Neural cell (in vitro differentiated cells): ENCODE measurements around the gene SLC41A3. TPM values are rescaled to one million over a fixed set of nuclear protein-coding genes. Genes with fewer than 3 reads are reported as not detected.

ENCODE experiments used
- H2AFZ ChIP-seq: fragments of 200-600, 300-800 bp; sonication (generic), shearing (Covaris generic); 2 replicates; pipeline ENCODE4 v1.6.0; 2014; ENCODE audit warnings: low read depth, mild to moderate bottlenecking, antibody characterized with exemption, low read length, moderate library complexity
- H3F3A ChIP-seq: fragments of 200-600 bp; shearing (Covaris generic); 2 replicates; pipeline ENCODE4 v1.6.1; 2016; ENCODE audit warnings: mild to moderate bottlenecking, moderate library complexity, mixed read lengths, antibody characterized with exemption, low read length; ENCODE audit not compliant: insufficient read depth, poor library complexity, severe bottlenecking
- H3K27ac ChIP-seq: fragments of 200-600, 300-800 bp; sonication (generic), shearing (Covaris generic); 2 replicates; pipeline ENCODE4 v1.5.1; 2014; ENCODE audit warnings: mild to moderate bottlenecking, low read length, moderate library complexity
- H3K27me3 ChIP-seq: fragments of 300-800, 200-600 bp; sonication (generic), shearing (Covaris generic); 2 replicates; pipeline ENCODE4 v1.6.0; 2014; ENCODE audit warnings: mild to moderate bottlenecking, low read depth, low read length, moderate library complexity; ENCODE audit not compliant: insufficient read depth
- H3K36me3 ChIP-seq: fragments of 300-800, 200-600 bp; sonication (generic), shearing (Covaris generic); 2 replicates; pipeline ENCODE4 v1.5.1; 2014; ENCODE audit warnings: mild to moderate bottlenecking, antibody characterized with exemption, low read length, moderate library complexity; ENCODE audit not compliant: insufficient read depth
- H3K4me2 ChIP-seq: fragments of 300-800, 200-600 bp; sonication (generic), shearing (Covaris generic); 2 replicates; pipeline ENCODE4 v1.6.0; 2014; ENCODE audit warnings: mild to moderate bottlenecking, low read length
- H3K4me3 ChIP-seq: fragments of 300-800, 200-600 bp; sonication (generic), shearing (Covaris generic); 2 replicates; pipeline ENCODE4 v1.5.1; 2014; ENCODE audit warnings: mild to moderate bottlenecking, low read length, moderate library complexity
- H3K79me2 ChIP-seq: fragments of 200-600 bp; shearing (Covaris generic); replicated peaks from 2 replicates; pipeline ENCODE4 v1.6.0; 2014; ENCODE audit warnings: mild to moderate bottlenecking, low read length, moderate library complexity; ENCODE audit not compliant: insufficient read depth
- H3K9ac ChIP-seq: fragments of 300-800, 200-600 bp; sonication (generic), shearing (Covaris generic); 2 replicates; pipeline ENCODE4 v1.6.1; 2016; ENCODE audit warnings: mild to moderate bottlenecking, low read length, mixed read lengths
- H3K9me2 ChIP-seq: fragments of 200-600 bp; shearing (Covaris generic); 2 replicates; pipeline ENCODE4 v1.6.1; 2016; ENCODE audit warnings: mild to moderate bottlenecking, low read length, mixed read lengths; ENCODE audit not compliant: insufficient read depth
- H3K9me3 ChIP-seq: fragments of 200-600, 300-800 bp; sonication (generic), shearing (Covaris generic); 2 replicates; pipeline ENCODE4 v1.6.1; 2016; ENCODE audit warnings: mild to moderate bottlenecking, mixed run types, low read length, moderate library complexity, mixed read lengths
- H4K20me1 ChIP-seq: fragments of 200-600 bp; shearing (Covaris generic); 2 replicates; pipeline ENCODE4 v1.6.1; 2016; ENCODE audit warnings: mild to moderate bottlenecking, mixed run types; ENCODE audit not compliant: insufficient read depth
- EP300 ChIP-seq: fragments of 450-650 bp; conservative IDR thresholded peaks from 2 replicates; pipeline ENCODE4 v1.6.1; 2014; ENCODE audit warnings: antibody characterized with exemption, mild to moderate bottlenecking, moderate library complexity; ENCODE audit not compliant: poor library complexity, severe bottlenecking
- EZH2 ChIP-seq: fragments of 200-600, 300-800 bp; shearing (Covaris generic), sonication (generic); IDR thresholded peaks from 2 replicates; pipeline ENCODE4 v1.6.1; 2014; ENCODE audit warnings: antibody characterized with exemption, low read length, borderline replicate concordance, mild to moderate bottlenecking; ENCODE audit not compliant: insufficient read depth, poor library complexity, severe bottlenecking
- MXI1 ChIP-seq: fragments of 450-650 bp; conservative IDR thresholded peaks from 2 replicates; pipeline ENCODE4 v1.6.1; 2014; ENCODE audit warnings: antibody characterized with exemption, mild to moderate bottlenecking; ENCODE audit not compliant: poor library complexity, severe bottlenecking
- POLR2AphosphoS5 ChIP-seq: IDR thresholded peaks from 2 replicates; pipeline ENCODE4 v1.6.1; 2012
- RAD21 ChIP-seq: fragments of 450-650 bp; conservative IDR thresholded peaks from 2 replicates; pipeline ENCODE4 v1.6.1; 2014; ENCODE audit warnings: antibody characterized with exemption, mild to moderate bottlenecking, moderate library complexity
- REST ChIP-seq: IDR thresholded peaks from 2 replicates; pipeline ENCODE4 v1.6.1; 2012; ENCODE audit warnings: borderline replicate concordance
- SMC3 ChIP-seq: fragments of 450-650 bp; conservative IDR thresholded peaks from 2 replicates; pipeline ENCODE4 v1.6.1; 2014; ENCODE audit warnings: antibody characterized with exemption, mild to moderate bottlenecking, moderate library complexity; ENCODE audit not compliant: poor library complexity
- TAF1 ChIP-seq: IDR thresholded peaks from 2 replicates; pipeline ENCODE4 v1.6.1; 2012; ENCODE audit warnings: low read depth
- polyA plus RNA-seq: library from polyadenylated mRNA; depleted of rRNA; stranded (reverse); fragments of >200 nt; gene quantifications from 2 replicates; pipeline ENCODE4 v1.2.3, GENCODE V29; 2014
- TF ChIP-seq, protein P1 (sequence below): fragments of 450-650 bp; IDR thresholded peaks from 2 replicates; pipeline ENCODE4 v1.5.1; 2014; ENCODE audit warnings: antibody characterized with exemption, mild to moderate bottlenecking, moderate library complexity; ENCODE audit not compliant: poor library complexity, severe bottlenecking

Gene SLC41A3
- polyA plus RNA-seq, 1 donor from 2014 or later = 80.0 TPM

GRCh38 chr3:126035362-126036050, 48.4 kb downstream of the SLC41A3 start:
- Histone ChIP-seq H3K4me3 (no peak overlapping the region), H3F3A (no peaks in the 10 kb centered on the region), H2AFZ (no peak overlapping the region), H4K20me1 (no peaks in the 10 kb centered on the region), H3K9me2 (no peaks in the 10 kb centered on the region), H3K36me3 (no peaks in the 10 kb centered on the region), H3K9me3 (no peaks in the 10 kb centered on the region), H3K4me2 (no peak overlapping the region), H3K27me3 (no peaks in the 10 kb centered on the region), H3K27ac (no peak overlapping the region), H3K79me2 (no peaks in the 10 kb centered on the region), H3K9ac (no peak overlapping the region)
- TF ChIP-seq TAF1 (no peak), POLR2AphosphoS5 (no peak), EP300 (no peak), REST (no peak), RAD21 (no peak), MXI1 (no peak), EZH2 (no peak), SMC3 (no peak)
- TF ChIP-seq, protein P1, sequence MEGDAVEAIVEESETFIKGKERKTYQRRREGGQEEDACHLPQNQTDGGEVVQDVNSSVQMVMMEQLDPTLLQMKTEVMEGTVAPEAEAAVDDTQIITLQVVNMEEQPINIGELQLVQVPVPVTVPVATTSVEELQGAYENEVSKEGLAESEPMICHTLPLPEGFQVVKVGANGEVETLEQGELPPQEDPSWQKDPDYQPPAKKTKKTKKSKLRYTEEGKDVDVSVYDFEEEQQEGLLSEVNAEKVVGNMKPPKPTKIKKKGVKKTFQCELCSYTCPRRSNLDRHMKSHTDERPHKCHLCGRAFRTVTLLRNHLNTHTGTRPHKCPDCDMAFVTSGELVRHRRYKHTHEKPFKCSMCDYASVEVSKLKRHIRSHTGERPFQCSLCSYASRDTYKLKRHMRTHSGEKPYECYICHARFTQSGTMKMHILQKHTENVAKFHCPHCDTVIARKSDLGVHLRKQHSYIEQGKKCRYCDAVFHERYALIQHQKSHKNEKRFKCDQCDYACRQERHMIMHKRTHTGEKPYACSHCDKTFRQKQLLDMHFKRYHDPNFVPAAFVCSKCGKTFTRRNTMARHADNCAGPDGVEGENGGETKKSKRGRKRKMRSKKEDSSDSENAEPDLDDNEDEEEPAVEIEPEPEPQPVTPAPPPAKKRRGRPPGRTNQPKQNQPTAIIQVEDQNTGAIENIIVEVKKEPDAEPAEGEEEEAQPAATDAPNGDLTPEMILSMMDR = no peak

DNA sequence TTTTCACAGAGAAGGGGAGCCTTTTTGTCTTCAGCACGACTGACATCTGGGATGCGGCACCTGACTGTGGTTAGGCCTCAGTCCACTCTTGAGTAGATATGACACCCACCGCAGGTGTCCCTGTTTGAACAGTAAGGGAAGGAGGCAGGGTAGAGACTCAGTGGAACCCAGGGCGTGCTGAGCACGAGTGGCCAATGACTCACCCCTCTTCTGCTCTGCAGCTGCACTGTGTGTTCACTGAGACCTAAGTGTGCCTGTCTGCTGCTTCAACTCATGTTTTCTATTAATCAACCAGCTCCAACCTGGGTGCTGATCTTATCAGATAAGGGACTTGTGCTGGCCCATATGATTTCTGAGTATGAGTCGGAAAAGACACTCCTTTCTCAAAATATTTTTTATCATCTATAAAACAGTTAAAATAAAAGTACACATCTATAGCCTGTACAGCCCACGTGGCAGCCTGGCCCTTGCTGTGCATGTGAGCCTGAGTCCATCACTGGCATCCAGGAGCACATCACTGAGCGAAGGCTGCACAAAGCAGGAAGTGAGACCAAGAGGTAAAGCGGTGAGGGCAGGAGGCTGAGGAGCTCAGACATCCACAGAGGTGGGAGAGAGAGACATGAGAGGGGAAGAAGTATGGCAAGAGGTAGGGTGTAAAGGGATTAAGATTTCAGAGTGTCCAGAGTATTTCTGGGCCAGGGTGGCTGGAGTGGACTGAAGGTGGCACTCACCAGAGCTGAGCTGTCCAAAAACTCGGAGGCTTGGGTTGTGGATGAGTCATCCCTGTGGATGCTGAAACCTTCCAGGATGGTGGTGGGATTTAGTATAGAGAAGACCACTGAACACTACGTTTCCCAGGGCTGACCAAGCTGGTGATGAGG, 49.2 kb downstream of the SLC41A3 start:
- Histone ChIP-seq H3K36me3 (no peaks in the 10 kb centered on the region), H3K4me3 (no peak overlapping the region), H3K9ac (no peak overlapping the region), H3K9me2 (no peaks in the 10 kb centered on the region), H2AFZ (no peak overlapping the region), H3K79me2 (no peaks in the 10 kb centered on the region), H3K4me2 (no peak overlapping the region), H3K27me3 (no peaks in the 10 kb centered on the region), H4K20me1 (no peaks in the 10 kb centered on the region), H3F3A (no peaks in the 10 kb centered on the region), H3K27ac (no peak overlapping the region), H3K9me3 (no peaks in the 10 kb centered on the region)
- TF ChIP-seq TAF1 = no peak
- TF ChIP-seq POLR2AphosphoS5 = no peak
- no peak for TF ChIP-seq MXI1
- TF ChIP-seq EP300 = no peak
- TF ChIP-seq REST = no peak
- TF ChIP-seq SMC3 = no peak
- TF ChIP-seq, protein P1 = no peak
- no peak for TF ChIP-seq RAD21
- TF ChIP-seq EZH2 = no peak
